Tibial nerve (tissue), 4 donors: Measurements from ENCODE around the gene NPEPL1. TPM values are rescaled to one million over a fixed set of nuclear protein-coding genes. Genes with fewer than 3 reads are reported as not detected.
"Not testable (repeated sequence)": the region's sequence is repeated elsewhere in the genome, so short reads cannot be mapped to it uniquely, and the experiment has no call there.

Source experiments
- DNase-seq, 2 donors: peaks; one replicate each; pipeline ENCODE4 v3.0.0-alpha.2; 2019; ENCODE audit warnings: low spot score in 2 of 2
- H3K27ac ChIP-seq, 4 donors: fragments of 200-600 bp; sonication (generic) in 3 of 4; one replicate each; pipeline ENCODE4 v1.5.1; 2017 to 2019; ENCODE audit warnings: mild to moderate bottlenecking in 1 of 4
- H3K27me3 ChIP-seq, 2 donors: fragments of 200-600 bp; sonication (generic) in 1 of 2; one replicate each; pipeline versions ENCODE4 v1.5.1 to v1.6.0; 2017 to 2019
- H3K36me3 ChIP-seq, 3 donors: fragments of 200-600 bp; sonication (generic); one replicate each; pipeline ENCODE4 v1.5.1; 2018 to 2019
- H3K4me1 ChIP-seq, 4 donors: fragments of 200-600 bp; sonication (generic) in 3 of 4; one replicate each; pipeline ENCODE4 v1.5.1; 2017 to 2019
- H3K4me3 ChIP-seq, 4 donors: fragments of 200-600 bp; sonication (generic) in 3 of 4; one replicate each; pipeline ENCODE4 v1.5.1; 2017 to 2019; ENCODE audit warnings: mild to moderate bottlenecking in 1 of 4, moderate library complexity in 1 of 4
- H3K9me3 ChIP-seq, 4 donors: fragments of 200-600 bp; sonication (generic) in 3 of 4; one replicate each; pipeline ENCODE4 v1.5.1; 2017 to 2019
- EP300 ChIP-seq, 2 donors: sonication (generic); formaldehyde crosslinking; IDR thresholded peaks; one replicate each; pipeline ENCODE4 v1.6.1; 2017; ENCODE audit warnings: antibody characterized with exemption in 2 of 2, mild to moderate bottlenecking in 1 of 2
- POLR2A ChIP-seq, 2 donors: fragments of 450-650 bp; IDR thresholded peaks; one replicate each; pipeline ENCODE4 v1.6.1; 2017; ENCODE audit warnings: antibody characterized with exemption in 2 of 2, mild to moderate bottlenecking in 2 of 2, moderate library complexity in 2 of 2
- WGBS, 2 donors: methylation state at CpG; one replicate each; pipeline ENCODE4 v1.1.5; 2018; 5-methylcytosine and 5-hydroxymethylcytosine counted together
- total RNA-seq, 4 donors: library from RNA; depleted of rRNA; stranded (reverse); fragments of >200 nt; gene quantifications; one replicate each; pipeline ENCODE4 v1.1.0, GENCODE V29; 2016
- TF ChIP-seq, protein P1 (sequence below), 5 experiments: fragments of 200-600 bp in 3 of 5; fragments of 450-650 bp in 2 of 5; sonication (generic) in 3 of 5; IDR thresholded peaks; one replicate each; pipeline ENCODE4 v1.5.1; 2016 to 2019; ENCODE audit warnings: antibody characterized with exemption in 5 of 5, mild to moderate bottlenecking in 3 of 5, moderate library complexity in 2 of 5

The NPEPL1 gene
- total RNA-seq, 4 donors from 2014 or later = 57.6 to 123 (median 73.0) TPM

GRCh38 chr20:58719258-58719657 lies 26.7 kb downstream of the NPEPL1 start:
- H3K27ac ChIP-seq = no peak overlapping the region
- H3K36me3 ChIP-seq = peaks cover 0 to 20% (median 0%) of the 10 kb centered on the region in 3 donors
- no peak overlapping the region for H3K4me3 ChIP-seq
- 58 to 71% methylated on average over 7 of the region's 7 CpGs for WGBS, 2 donors
- DNase-seq = no peak
- peaks cover 0 to 18% of the 10 kb centered on the region in 2 donors for H3K27me3 ChIP-seq
- H3K9me3 ChIP-seq = no peaks in the 10 kb centered on the region
- H3K4me1 ChIP-seq = peaks cover 0 to 12% (median 4%) of the 10 kb centered on the region in 4 donors
- TF ChIP-seq, protein P1, sequence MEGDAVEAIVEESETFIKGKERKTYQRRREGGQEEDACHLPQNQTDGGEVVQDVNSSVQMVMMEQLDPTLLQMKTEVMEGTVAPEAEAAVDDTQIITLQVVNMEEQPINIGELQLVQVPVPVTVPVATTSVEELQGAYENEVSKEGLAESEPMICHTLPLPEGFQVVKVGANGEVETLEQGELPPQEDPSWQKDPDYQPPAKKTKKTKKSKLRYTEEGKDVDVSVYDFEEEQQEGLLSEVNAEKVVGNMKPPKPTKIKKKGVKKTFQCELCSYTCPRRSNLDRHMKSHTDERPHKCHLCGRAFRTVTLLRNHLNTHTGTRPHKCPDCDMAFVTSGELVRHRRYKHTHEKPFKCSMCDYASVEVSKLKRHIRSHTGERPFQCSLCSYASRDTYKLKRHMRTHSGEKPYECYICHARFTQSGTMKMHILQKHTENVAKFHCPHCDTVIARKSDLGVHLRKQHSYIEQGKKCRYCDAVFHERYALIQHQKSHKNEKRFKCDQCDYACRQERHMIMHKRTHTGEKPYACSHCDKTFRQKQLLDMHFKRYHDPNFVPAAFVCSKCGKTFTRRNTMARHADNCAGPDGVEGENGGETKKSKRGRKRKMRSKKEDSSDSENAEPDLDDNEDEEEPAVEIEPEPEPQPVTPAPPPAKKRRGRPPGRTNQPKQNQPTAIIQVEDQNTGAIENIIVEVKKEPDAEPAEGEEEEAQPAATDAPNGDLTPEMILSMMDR (IDR thresholded peaks at IDR 0.05) = no peak
- TF ChIP-seq EP300 (IDR thresholded peaks at IDR 0.05) (no peak), POLR2A (IDR thresholded peaks at IDR 0.05) (no peak)

DNA sequence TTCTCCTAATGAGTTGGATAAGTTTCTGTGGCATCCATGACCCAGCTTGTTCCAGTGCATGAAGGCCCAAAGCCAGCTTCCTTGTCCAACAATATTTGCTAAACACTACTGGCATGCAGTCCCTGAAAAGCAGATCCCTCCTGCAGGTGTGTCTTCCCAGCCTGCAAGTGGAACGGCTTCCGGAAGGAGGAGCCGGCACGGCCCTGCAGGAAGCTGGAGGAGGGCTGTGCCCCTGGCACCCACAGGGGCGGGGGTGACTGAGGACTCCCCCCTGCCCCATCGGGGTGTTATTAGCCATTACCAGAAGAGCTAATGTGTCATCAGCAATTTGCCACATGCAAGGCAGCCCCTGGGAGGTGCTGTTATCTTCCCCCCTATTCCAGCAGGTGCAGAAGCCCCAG lies 27.4 kb downstream of the NPEPL1 start:
- peaks cover 0 to 12% (median 4%) of the 10 kb centered on the region in 4 donors for H3K4me1 ChIP-seq
- no peak overlapping the region for H3K27ac ChIP-seq
- peaks cover 0 to 18% of the 10 kb centered on the region in 2 donors for H3K27me3 ChIP-seq
- H3K36me3 ChIP-seq = peaks cover 0 to 12% (median 0%) of the 10 kb centered on the region in 3 donors
- 42 to 48% methylated on average over 3 to 6 of the region's 6 CpGs for WGBS, 2 donors
- DNase-seq = no peak
- no peak overlapping the region for H3K4me3 ChIP-seq
- H3K9me3 ChIP-seq = no peaks in the 10 kb centered on the region
- TF ChIP-seq POLR2A (IDR thresholded peaks at IDR 0.05) = no peak

GRCh38 chr20:58720890-58721289 lies 28.3 kb downstream of the NPEPL1 start:
- WGBS, 2 donors = 93% methylated on average over 14 of the region's 14 CpGs
- Histone ChIP-seq H3K36me3 (peaks cover 0 to 3% (median 0%) of the 10 kb centered on the region in 3 donors), H3K27ac (no peak overlapping the region), H3K9me3 (no peaks in the 10 kb centered on the region), H3K4me3 (no peak overlapping the region), H3K27me3 (peaks cover 0 to 18% of the 10 kb centered on the region in 2 donors), H3K4me1 (peaks cover 0 to 12% (median 4%) of the 10 kb centered on the region in 4 donors)
- TF ChIP-seq, protein P1 (IDR thresholded peaks at IDR 0.05) = no peak
- TF ChIP-seq EP300 (IDR thresholded peaks at IDR 0.05) = no peak
- no peak for TF ChIP-seq POLR2A (IDR thresholded peaks at IDR 0.05)
- DNase-seq = no peak

DNA sequence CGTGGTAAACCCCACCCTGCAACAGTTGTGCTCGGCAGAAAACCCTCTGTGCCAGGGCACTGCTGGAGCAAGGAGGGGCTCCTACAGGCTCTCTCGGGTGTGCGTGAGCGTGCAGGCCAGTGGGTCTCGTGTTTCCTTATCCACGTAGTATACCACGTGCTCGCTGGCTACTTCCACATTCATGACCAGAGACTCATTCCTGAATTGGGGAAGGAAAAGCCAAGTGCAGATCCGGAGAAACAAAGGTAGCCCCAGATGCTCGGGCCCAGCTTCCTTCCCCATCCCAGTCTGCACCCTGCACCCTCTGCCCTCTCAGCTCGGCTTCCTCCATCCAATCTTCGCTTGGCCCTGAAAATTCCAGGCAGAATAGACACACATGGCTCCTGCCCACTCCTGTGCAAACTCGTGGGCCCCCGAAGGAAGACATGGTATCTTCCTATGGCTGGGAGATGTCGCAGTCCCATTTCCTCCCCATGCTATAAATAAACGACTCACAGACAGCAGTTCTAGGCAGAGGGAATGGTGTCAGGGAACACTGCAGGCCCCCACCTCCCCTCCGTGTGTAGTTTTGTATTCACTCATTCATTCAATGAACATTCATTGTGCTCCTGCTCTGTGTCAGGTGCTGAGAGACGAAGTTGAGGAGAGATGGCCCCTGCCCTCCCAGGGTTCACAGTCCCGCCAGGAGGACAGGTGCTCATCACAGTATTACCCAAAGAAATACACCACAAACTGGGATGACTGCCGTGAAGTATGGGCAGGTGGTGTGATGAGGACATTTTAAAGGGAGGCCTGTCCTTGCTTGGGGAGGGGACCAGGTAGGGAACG lies 29.6 kb downstream of the NPEPL1 start:
- Histone ChIP-seq H3K4me3 (no peak overlapping the region), H3K36me3 (no peaks in the 10 kb centered on the region), H3K27ac (no peak overlapping the region), H3K9me3 (no peaks in the 10 kb centered on the region), H3K4me1 (peaks cover 0 to 2% (median under 1%) of the 10 kb centered on the region in 4 donors), H3K27me3 (peaks cover 0 to 18% of the 10 kb centered on the region in 2 donors)
- DNase-seq = peak in 1 of 2 donors; percentile 57
- no peak for TF ChIP-seq POLR2A (IDR thresholded peaks at IDR 0.05)
- peak in 1 of 2 donors; percentile 29 for TF ChIP-seq EP300 (IDR thresholded peaks at IDR 0.05)
- WGBS, 2 donors = 58 to 60% methylated on average over 21 to 22 of the region's 22 CpGs

DNA sequence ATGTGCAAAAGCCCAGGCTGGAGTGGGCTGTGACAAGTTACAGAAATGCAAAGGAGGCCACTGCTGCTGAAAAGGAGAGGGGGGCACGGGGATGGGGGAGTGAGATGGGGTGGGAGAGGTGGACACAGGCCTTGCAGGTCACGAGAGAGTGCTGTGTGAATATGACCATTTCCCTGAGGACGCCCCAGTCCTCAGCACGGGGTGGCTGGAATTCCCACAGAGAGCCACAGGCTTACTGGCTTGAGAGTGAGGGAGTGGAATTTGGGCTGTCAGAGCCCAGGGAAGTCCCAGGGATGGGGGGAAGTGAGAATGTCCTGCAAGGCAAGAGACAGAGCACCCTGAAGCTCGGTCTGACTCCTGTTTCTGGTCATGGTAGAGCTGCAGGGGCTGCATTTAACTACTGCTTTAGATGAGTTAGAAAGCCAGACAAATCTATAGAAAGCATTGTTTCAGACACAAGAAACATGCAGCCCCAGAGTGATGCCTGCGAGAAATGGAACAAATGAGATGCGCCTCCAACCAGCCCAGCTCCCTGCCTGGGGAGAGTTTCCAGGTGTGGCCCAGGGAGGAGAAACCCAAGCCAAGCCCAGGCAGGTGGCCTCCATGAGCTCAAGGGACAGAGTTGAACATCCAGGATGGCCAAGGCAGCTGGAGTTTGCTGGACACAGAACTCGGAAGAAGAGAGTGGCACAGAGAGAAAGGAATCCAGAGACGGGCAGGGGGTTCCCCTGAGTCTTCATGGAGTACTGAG lies 30.5 kb downstream of the NPEPL1 start:
- Histone ChIP-seq H3K4me1 (no peaks in the 10 kb centered on the region), H3K9me3 (peaks cover 0 to 4% (median 0%) of the 10 kb centered on the region in 4 donors), H3K27ac (no peak overlapping the region), H3K4me3 (no peak overlapping the region), H3K27me3 (peaks cover 0 to 18% of the 10 kb centered on the region in 2 donors), H3K36me3 (no peaks in the 10 kb centered on the region)
- WGBS, 2 donors = 64 to 68% methylated on average over 9 of the region's 9 CpGs
- TF ChIP-seq POLR2A (IDR thresholded peaks at IDR 0.05) = no peak
- TF ChIP-seq, protein P1 (IDR thresholded peaks at IDR 0.05) = no peak
- TF ChIP-seq EP300 (IDR thresholded peaks at IDR 0.05) = no peak
- DNase-seq = no peak

DNA sequence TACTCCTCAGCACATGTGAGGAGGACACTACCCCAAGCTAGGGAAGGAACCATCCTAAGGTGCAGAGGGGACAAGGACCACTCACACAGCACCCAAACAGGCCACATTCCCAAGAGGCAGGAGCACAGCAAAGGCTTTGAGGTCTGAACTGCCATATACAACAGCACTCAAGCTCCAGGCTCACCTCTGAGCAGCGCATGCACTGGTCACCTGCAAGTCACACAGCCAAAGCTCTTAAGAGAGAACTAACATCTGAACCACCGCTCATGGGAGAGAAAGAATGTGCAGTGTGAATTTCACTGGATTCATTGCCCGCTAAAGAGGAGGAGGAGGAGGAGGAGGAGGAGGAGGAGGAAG lies 31.0 kb downstream of the NPEPL1 start:
- TF ChIP-seq, protein P1 (IDR thresholded peaks at IDR 0.05) = no peak
- TF ChIP-seq POLR2A (IDR thresholded peaks at IDR 0.05) (no peak), EP300 (IDR thresholded peaks at IDR 0.05) (no peak)
- H3K4me1 ChIP-seq = no peaks in the 10 kb centered on the region
- WGBS, 2 donors = 73 to 90% methylated on average over 3 of the region's 3 CpGs
- peaks cover 0 to 18% of the 10 kb centered on the region in 2 donors for H3K27me3 ChIP-seq
- no peak overlapping the region for H3K27ac ChIP-seq
- no peak overlapping the region for H3K4me3 ChIP-seq
- no peak for DNase-seq
- H3K36me3 ChIP-seq = no peaks in the 10 kb centered on the region
- peaks cover 0 to 4% (median 0%) of the 10 kb centered on the region in 4 donors for H3K9me3 ChIP-seq

GRCh38 chr20:58726156-58726555 lies 33.6 kb downstream of the NPEPL1 start:
- not testable (repeated sequence) for H3K4me3 ChIP-seq, DNase-seq, H3K9me3 ChIP-seq, H3K4me1 ChIP-seq, H3K27ac ChIP-seq, H3K36me3 ChIP-seq
- WGBS, 2 donors = 62 to 89% methylated on average over 2 of the region's 2 CpGs
- peaks cover 0 to 18% of the 10 kb centered on the region in 2 donors for H3K27me3 ChIP-seq
